ENCODE results near the gene ASIC4. TPM values are rescaled to one million over a fixed set of nuclear protein-coding genes. Genes with fewer than 3 reads are reported as not detected.

The ASIC4 gene
- total and polyA plus RNA-seq, 9 of the 15 experiments (the other 6 are each of a cell fraction or from before 2014, with no cell fraction given), result 0.07 to 19.2 (median 4.8) TPM

GRCh38 chr2:219500135-219500534, 14.1 kb upstream of the ASIC4 start (continued):
- TF ChIP-seq SRF (CRISPR knock-in tag; IDR thresholded peaks at IDR 0.05) (no peak), MEF2D (tag; conservative IDR thresholded peaks at IDR 0.05; ENCODE audit: low read depth) (0 out of 2 replicates have a peak, but pooled peaks have one; percentile 19), RAD21 (CRISPR knock-in tag; conservative IDR thresholded peaks at IDR 0.05 in 1 of 2, IDR thresholded peaks at IDR 0.05 in 1 of 2) (peak in 1 of 2 experiments; percentile 37; a peak in 2 of 4 replicates), GTF2B (IDR thresholded peaks at IDR 0.05; ENCODE audit: extremely low read depth, insufficient read length) (no peak), SMARCB1 (IDR thresholded peaks at IDR 0.05; ENCODE audit: insufficient read length, low read depth) (no peak), DEAF1 (CRISPR knock-in tag; IDR thresholded peaks at IDR 0.05) (no peak), ZNF347 (CRISPR knock-in tag; IDR thresholded peaks at IDR 0.05; ENCODE audit: low read depth) (no peak), PHF21A (IDR thresholded peaks at IDR 0.05; ENCODE audit: borderline replicate concordance, low read depth) (0 out of 2 replicates have a peak, but pooled peaks have one; percentile 59), LCOR (CRISPR knock-in tag; IDR thresholded peaks at IDR 0.05) (no peak), CBX5 (IDR thresholded peaks at IDR 0.05; ENCODE audit: borderline replicate concordance, low read depth) (no peak), SP2 (IDR thresholded peaks at IDR 0.05; ENCODE audit: extremely low read depth, low read depth, low read length, poor library complexity, severe bottlenecking) (no peak), HNRNPL (IDR thresholded peaks at IDR 0.05; ENCODE audit: low read depth, low read length) (no peak), SRSF7 (optimal IDR thresholded peaks at IDR 0.05; ENCODE audit: low read depth, low read length) (no peak), PURB (CRISPR knock-in tag; IDR thresholded peaks at IDR 0.05; ENCODE audit: low read depth) (no peak), COPS2 (conservative IDR thresholded peaks at IDR 0.05) (no peak)
- TF ChIP-seq, protein P1, sequence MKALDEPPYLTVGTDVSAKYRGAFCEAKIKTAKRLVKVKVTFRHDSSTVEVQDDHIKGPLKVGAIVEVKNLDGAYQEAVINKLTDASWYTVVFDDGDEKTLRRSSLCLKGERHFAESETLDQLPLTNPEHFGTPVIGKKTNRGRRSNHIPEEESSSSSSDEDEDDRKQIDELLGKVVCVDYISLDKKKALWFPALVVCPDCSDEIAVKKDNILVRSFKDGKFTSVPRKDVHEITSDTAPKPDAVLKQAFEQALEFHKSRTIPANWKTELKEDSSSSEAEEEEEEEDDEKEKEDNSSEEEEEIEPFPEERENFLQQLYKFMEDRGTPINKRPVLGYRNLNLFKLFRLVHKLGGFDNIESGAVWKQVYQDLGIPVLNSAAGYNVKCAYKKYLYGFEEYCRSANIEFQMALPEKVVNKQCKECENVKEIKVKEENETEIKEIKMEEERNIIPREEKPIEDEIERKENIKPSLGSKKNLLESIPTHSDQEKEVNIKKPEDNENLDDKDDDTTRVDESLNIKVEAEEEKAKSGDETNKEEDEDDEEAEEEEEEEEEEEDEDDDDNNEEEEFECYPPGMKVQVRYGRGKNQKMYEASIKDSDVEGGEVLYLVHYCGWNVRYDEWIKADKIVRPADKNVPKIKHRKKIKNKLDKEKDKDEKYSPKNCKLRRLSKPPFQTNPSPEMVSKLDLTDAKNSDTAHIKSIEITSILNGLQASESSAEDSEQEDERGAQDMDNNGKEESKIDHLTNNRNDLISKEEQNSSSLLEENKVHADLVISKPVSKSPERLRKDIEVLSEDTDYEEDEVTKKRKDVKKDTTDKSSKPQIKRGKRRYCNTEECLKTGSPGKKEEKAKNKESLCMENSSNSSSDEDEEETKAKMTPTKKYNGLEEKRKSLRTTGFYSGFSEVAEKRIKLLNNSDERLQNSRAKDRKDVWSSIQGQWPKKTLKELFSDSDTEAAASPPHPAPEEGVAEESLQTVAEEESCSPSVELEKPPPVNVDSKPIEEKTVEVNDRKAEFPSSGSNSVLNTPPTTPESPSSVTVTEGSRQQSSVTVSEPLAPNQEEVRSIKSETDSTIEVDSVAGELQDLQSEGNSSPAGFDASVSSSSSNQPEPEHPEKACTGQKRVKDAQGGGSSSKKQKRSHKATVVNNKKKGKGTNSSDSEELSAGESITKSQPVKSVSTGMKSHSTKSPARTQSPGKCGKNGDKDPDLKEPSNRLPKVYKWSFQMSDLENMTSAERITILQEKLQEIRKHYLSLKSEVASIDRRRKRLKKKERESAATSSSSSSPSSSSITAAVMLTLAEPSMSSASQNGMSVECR (CRISPR knock-in tag; IDR thresholded peaks at IDR 0.05), result no peak
- TF ChIP-seq, protein P2, sequence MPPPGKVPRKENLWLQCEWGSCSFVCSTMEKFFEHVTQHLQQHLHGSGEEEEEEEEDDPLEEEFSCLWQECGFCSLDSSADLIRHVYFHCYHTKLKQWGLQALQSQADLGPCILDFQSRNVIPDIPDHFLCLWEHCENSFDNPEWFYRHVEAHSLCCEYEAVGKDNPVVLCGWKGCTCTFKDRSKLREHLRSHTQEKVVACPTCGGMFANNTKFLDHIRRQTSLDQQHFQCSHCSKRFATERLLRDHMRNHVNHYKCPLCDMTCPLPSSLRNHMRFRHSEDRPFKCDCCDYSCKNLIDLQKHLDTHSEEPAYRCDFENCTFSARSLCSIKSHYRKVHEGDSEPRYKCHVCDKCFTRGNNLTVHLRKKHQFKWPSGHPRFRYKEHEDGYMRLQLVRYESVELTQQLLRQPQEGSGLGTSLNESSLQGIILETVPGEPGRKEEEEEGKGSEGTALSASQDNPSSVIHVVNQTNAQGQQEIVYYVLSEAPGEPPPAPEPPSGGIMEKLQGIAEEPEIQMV (tag; conservative IDR thresholded peaks at IDR 0.05; ENCODE audit: low read depth), result no peak
- TF ChIP-seq, protein P3, sequence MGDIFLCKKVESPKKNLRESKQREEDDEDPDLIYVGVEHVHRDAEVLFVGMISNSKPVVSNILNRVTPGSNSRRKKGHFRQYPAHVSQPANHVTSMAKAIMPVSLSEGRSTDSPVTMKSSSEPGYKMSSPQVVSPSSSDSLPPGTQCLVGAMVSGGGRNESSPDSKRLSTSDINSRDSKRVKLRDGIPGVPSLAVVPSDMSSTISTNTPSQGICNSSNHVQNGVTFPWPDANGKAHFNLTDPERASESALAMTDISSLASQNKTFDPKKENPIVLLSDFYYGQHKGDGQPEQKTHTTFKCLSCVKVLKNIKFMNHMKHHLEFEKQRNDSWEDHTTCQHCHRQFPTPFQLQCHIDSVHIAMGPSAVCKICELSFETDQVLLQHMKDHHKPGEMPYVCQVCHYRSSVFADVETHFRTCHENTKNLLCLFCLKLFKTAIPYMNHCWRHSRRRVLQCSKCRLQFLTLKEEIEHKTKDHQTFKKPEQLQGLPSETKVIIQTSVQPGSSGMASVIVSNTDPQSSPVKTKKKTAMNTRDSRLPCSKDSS (IDR thresholded peaks at IDR 0.05; ENCODE audit: low read depth, partially characterized antibody), result no peak

Measured in K562 (cell line).